ENCODE results near the gene ERMARD.

Gene ERMARD

DNA sequence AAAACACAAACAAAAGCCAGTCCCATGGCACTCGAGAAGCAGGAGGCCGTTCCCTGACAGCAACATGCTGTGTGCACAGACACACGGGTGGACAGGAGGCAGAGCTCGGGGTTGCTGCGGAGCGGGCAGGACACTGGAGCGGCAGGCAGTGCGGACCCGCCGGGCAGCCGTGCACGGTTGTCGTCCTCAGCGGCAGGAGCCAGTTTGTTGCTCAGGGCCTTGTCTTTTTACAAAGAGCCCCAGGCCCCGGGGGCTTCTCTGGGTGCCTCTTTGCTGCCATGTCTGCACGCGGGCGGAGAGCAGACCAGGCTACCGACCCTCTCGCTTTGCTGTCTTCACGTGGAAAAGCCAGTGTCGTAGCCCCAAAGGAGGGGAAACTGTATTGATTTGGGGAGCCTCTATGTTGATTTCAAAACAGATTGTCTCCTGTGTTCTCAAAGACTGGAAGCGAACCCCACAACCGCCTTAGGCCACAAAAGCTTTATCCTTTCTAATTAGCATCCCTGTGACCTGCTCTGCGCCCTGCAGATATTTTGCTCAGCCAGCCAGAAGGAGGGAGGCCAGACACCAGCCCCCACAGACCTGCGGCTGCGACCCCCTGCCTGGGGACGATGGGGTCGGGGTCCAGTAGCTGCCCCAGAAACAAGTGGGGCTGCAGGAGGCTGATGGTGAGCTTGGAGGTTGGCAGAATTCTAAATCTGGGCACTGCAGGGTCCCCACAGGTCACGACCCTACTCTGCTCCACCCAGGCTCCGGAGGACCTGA is 50.2 kb downstream of the ERMARD start:
- no peak overlapping the region for H3K4me3 ChIP-seq (ENCODE audit: low read length)

DNA sequence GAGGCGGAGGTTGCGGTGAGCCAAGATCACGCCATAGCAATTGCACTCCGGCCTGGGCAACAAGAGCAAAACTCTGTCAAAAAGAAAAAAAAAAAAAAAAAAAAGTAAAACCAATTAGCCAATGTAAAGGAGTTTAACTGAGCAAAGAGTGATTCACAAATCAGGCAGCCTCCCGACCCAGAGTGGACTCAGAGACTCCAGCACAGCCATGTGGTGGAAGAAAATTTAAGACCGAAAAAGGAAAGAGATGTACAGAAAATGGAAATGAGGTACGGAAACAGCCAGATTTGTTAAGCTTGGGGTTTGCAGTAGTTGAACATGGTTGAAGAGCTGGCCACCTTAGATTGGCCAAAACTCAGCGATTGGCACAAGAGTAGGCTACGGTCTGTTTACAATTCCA is 51.4 kb downstream of the ERMARD start:
- no peak for DNase-seq (ENCODE audit: low read depth)
- TF ChIP-seq, protein P1, sequence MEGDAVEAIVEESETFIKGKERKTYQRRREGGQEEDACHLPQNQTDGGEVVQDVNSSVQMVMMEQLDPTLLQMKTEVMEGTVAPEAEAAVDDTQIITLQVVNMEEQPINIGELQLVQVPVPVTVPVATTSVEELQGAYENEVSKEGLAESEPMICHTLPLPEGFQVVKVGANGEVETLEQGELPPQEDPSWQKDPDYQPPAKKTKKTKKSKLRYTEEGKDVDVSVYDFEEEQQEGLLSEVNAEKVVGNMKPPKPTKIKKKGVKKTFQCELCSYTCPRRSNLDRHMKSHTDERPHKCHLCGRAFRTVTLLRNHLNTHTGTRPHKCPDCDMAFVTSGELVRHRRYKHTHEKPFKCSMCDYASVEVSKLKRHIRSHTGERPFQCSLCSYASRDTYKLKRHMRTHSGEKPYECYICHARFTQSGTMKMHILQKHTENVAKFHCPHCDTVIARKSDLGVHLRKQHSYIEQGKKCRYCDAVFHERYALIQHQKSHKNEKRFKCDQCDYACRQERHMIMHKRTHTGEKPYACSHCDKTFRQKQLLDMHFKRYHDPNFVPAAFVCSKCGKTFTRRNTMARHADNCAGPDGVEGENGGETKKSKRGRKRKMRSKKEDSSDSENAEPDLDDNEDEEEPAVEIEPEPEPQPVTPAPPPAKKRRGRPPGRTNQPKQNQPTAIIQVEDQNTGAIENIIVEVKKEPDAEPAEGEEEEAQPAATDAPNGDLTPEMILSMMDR (conservative IDR thresholded peaks at IDR 0.05; ENCODE audit: low read depth, low read length): no peak

More for the DNA sequence above, 50.2 kb downstream of the ERMARD start:
- DNase-seq (ENCODE audit: low read depth): no peak
- TF ChIP-seq, protein P1 (conservative IDR thresholded peaks at IDR 0.05; ENCODE audit: low read depth, low read length): no peak

DNA sequence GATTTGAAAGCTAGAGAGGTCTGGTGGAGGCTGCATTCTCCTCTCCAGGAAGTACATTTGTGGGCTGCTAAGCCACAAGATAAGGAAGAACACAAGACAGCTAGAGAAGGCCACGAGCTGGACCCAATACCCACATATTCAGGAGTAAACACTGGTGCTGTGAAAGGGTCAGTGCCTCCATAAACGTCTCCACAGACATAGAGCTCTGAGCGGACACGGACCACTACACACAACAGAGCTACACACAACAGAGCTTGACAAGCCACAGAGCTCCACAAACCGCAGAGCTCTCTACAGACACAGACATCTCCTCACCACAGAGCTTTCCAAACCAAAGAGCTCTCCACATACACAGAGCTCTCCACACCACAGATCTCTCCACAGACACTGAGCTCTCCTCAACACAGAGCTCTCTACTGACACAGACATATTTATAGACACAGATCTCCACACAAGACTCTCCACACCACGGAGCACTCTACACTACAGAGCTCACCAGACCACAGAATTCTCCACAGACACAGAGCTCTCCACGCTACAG is 51.9 kb downstream of the ERMARD start:
- no peak overlapping the region for H3K4me3 ChIP-seq (ENCODE audit: low read length)
- TF ChIP-seq, protein P1 (conservative IDR thresholded peaks at IDR 0.05; ENCODE audit: low read depth, low read length): no peak
- DNase-seq (ENCODE audit: low read depth): no peak

More for the DNA sequence above, 51.4 kb downstream of the ERMARD start:
- H3K4me3 ChIP-seq (ENCODE audit: low read length): no peak overlapping the region

GRCh38 chr6:169803816-169804340 is 52.5 kb downstream of the ERMARD start:
- no peak for DNase-seq (ENCODE audit: low read depth)
- H3K4me3 ChIP-seq (ENCODE audit: low read length): no peak overlapping the region
- TF ChIP-seq, protein P1 (conservative IDR thresholded peaks at IDR 0.05; ENCODE audit: low read depth, low read length): no peak

DNA sequence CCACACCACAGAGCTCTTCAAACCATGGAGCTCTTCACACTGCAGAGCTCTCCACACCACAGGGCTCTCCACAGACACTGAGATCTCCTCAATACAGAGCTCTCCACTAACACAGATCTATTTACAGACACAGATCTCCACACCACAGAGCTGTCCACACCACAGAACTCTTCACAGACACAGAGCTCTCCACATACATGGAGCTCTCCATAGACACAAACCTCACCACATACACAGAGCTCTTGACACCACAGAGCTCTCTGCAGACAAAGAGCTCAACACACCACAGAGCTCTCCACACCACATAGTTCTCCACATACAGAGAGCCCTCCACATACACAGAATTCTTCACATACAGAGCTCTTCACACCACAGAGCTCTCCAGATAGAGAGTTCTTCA is 53.0 kb downstream of the ERMARD start:
- TF ChIP-seq, protein P1 (conservative IDR thresholded peaks at IDR 0.05; ENCODE audit: low read depth, low read length): no peak
- H3K4me3 ChIP-seq (ENCODE audit: low read length): no peak overlapping the region
- DNase-seq (ENCODE audit: low read depth): no peak

DNA sequence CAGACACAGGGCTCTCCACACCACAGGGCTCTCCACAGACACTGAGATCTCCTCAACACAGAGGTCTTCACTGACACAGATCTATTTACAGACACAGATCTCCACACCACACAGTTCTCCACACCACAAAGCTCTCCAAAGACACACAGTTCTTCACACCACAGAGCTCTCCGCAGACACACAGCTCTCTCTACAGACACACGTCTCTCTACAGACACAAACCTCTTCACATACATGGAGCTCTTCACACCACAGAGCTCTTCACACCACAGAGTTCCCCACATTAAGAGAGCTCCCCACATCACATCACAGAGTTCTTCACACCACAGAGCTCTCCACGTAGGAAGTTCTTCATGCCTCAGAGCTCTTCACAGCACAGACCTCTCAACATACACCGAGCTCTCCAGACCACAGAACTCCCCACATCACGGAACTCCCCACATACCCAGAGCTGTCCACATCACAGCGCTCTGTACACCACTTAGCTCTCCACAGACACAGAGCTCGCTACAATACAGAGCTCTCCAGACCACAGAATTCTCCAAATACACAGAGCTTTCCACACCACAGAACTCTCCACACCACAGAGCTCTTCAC is 53.9 kb downstream of the ERMARD start:
- TF ChIP-seq, protein P1 (conservative IDR thresholded peaks at IDR 0.05; ENCODE audit: low read depth, low read length): no peak
- DNase-seq (ENCODE audit: low read depth): no peak

More for the DNA sequence above, 53.9 kb downstream of the ERMARD start:
- no peak overlapping the region for H3K4me3 ChIP-seq (ENCODE audit: low read length)

Measured in retinal pigment epithelial cell (primary cell).